NB4 (cell line): Measurements from ENCODE around the gene CCDC73.

Experiments used
- DNase-seq: peaks from one replicate; pipeline ENCODE4 v3.0.0; 2010; ENCODE audit warnings: low read depth
- H3K4me3 ChIP-seq: one replicate; pipeline ENCODE4 v1.5.1; 2011; ENCODE audit warnings: mild to moderate bottlenecking, low read depth, low read length, moderate library complexity
- CTCF ChIP-seq: IDR thresholded peaks from one replicate; pipeline ENCODE4 v1.5.1; 2012; ENCODE audit warnings: low read depth, low read length
- MAX ChIP-seq: IDR thresholded peaks from 2 replicates; pipeline ENCODE4 v1.6.1; 2011; ENCODE audit warnings: low read depth, low read length
- MYC ChIP-seq: IDR thresholded peaks from 2 replicates; pipeline ENCODE4 v1.6.1; 2011; ENCODE audit warnings: low read depth, low read length
- POLR2A ChIP-seq: IDR thresholded peaks from 2 replicates; pipeline ENCODE4 v1.6.1; 2011; ENCODE audit warnings: mild to moderate bottlenecking; ENCODE audit not compliant: insufficient read length; ENCODE audit errors: extremely low read depth

CCDC73 gene

GRCh38 chr11:32567154-32567553, 227.3 kb downstream of the CCDC73 start:
- H3K4me3 ChIP-seq = no peak overlapping the region
- TF ChIP-seq POLR2A (no peak), CTCF (no peak), MAX (no peak), MYC (no peak)
- DNase-seq = no peak

GRCh38 chr11:32566517-32566916, 227.9 kb downstream of the CCDC73 start:
- H3K4me3 ChIP-seq = no peak overlapping the region
- no peak for DNase-seq
- TF ChIP-seq MAX = no peak
- no peak for TF ChIP-seq POLR2A
- TF ChIP-seq MYC = no peak
- no peak for TF ChIP-seq CTCF

- no peak overlapping the region for H3K4me3 ChIP-seq
- DNase-seq = no peak
- TF ChIP-seq CTCF = no peak
- TF ChIP-seq MAX = no peak
- TF ChIP-seq MYC = no peak
- TF ChIP-seq POLR2A = no peak
Measured at GRCh38 chr11:32563600-32563959, 230.9 kb downstream of the CCDC73 start.

- H3K4me3 ChIP-seq = no peak overlapping the region
- no peak for DNase-seq
- no peak for TF ChIP-seq CTCF
- no peak for TF ChIP-seq MYC
- TF ChIP-seq MAX = no peak
- TF ChIP-seq POLR2A = no peak
Measured at GRCh38 chr11:32562839-32563599, 231.4 kb downstream of the CCDC73 start.

GRCh38 chr11:32561835-32562234, 232.6 kb downstream of the CCDC73 start:
- TF ChIP-seq CTCF = no peak
- no peak for TF ChIP-seq POLR2A
- no peak for TF ChIP-seq MAX
- TF ChIP-seq MYC = no peak
- no peak for DNase-seq
- no peak overlapping the region for H3K4me3 ChIP-seq
